ENCODE data around the gene CNTN6. TPM values are rescaled to one million over a fixed set of nuclear protein-coding genes. Genes with fewer than 3 reads are reported as not detected.

Gene CNTN6
- not detected for total RNA-seq

DNA sequence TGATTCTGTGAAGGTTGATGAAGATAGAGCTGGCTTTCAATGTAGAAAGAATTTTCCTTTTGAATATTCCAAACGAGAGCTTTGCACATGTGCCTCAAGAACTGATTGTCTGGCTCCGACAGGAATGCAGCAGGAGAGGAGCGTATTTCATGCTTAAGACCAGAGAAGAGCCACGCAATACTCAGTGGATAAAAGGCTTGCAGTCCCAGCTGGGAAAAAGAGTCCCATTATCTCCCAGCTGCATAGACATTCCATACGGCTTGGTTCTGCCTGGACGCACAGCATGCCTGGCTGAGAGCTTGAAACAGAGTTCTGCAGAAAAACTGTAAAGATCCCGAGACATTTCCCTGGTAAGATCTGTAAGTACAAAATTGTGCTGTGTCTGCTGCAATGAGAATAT is at the start of gene CNTN6:
Gene CNTN6, plus strand, starts transcription at position 254 of the 400 bp plus-strand sequence. CDS start 54,985 bp downstream, outside the sequence.
- H3K36me3 Mint-ChIP-seq: no peaks in the 10 kb centered on the region
- H3K4me3 Mint-ChIP-seq: no peak within 1 kb of the TSS

DNA sequence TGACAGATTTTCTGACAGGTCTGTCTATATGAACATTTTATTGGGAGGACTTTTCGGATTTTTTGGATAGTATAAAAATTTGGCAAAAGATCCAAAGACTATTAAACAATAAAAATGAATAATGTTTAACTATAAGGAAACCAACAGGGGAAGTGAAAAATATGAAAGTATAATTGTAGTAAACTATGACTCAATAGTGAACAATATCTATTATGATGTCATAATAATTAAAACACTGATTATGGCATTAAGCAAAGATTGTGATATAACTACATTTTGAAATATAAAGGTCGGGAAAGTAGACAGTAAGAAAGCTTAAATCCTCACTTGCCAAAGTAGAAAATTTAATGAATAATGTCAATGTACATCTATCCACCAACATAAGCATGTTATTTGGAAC is 44.3 kb upstream of the CNTN6 start:
- H3K36me3 Mint-ChIP-seq: no peaks in the 10 kb centered on the region
- no peak overlapping the region for H3K4me3 Mint-ChIP-seq
- no peak overlapping the region for H3K27ac Mint-ChIP-seq
- DNase-seq: no peak
- no peaks in the 10 kb centered on the region for H3K27me3 Mint-ChIP-seq
- H3K4me1 Mint-ChIP-seq: no peaks in the 10 kb centered on the region
- peaks cover 7% of the 10 kb centered on the region for H3K9me3 Mint-ChIP-seq

More for the DNA sequence above, at the start of gene CNTN6:
- Mint-ChIP-seq H3K27me3 (no peaks in the 10 kb centered on the region), H3K9me3 (no peaks in the 10 kb centered on the region), H3K4me1 (no peaks in the 10 kb centered on the region), H3K27ac (no peak within 1 kb of the TSS)
- DNase-seq: no peak

- Mint-ChIP-seq H3K9me3 (peaks cover 3% of the 10 kb centered on the region), H3K4me3 (no peak overlapping the region), H3K4me1 (no peaks in the 10 kb centered on the region), H3K27ac (no peak overlapping the region), H3K27me3 (no peaks in the 10 kb centered on the region), H3K36me3 (no peaks in the 10 kb centered on the region)
- no peak for DNase-seq
Measured at GRCh38 chr3:1055870-1056269, 37.0 kb upstream of the CNTN6 start.

GRCh38 chr3:1056744-1057143 is 36.1 kb upstream of the CNTN6 start:
- H3K36me3 Mint-ChIP-seq: no peaks in the 10 kb centered on the region
- H3K9me3 Mint-ChIP-seq: peaks cover 3% of the 10 kb centered on the region
- no peak for DNase-seq
- no peaks in the 10 kb centered on the region for H3K4me1 Mint-ChIP-seq
- no peaks in the 10 kb centered on the region for H3K27me3 Mint-ChIP-seq
- no peak overlapping the region for H3K27ac Mint-ChIP-seq
- H3K4me3 Mint-ChIP-seq: no peak overlapping the region

DNA sequence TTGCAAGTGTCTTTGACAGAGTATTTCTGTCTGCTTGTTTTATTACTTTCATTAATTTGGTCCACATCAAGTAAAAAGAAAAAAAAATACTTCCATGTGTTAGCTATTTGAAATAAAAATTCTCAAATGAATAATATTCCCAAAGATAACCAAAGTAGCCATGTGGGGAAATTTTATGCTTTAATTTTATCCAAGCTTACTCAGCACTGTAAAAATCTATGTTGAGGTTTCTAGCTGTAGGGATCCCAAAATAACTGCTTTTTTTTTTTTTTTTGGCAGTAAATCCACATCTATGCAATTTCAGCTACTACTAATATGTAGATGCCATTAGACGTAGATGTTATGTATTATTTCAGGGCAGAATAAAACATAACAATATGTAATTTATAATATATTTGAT is 35.4 kb upstream of the CNTN6 start:
- H3K36me3 Mint-ChIP-seq: no peaks in the 10 kb centered on the region
- no peak for DNase-seq

DNA sequence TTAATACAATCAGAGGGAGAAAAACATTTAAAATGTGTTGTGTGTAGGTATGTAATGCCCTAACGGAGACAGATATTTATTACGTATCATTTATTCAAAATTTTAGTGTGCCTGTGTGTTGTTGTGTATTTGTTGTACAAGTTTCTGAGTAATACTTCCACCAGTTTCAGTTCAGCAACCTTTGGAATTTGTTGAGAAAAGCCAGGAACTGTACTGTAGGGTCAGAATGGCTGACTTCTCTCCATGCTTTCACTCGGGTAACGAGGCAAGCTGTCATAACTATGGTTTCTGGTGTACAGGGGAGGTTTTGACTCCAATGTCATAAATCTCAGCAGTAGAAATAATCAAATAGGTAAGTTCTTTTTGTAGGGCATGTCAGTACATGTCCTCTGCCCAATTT is 23.8 kb upstream of the CNTN6 start:
- no peaks in the 10 kb centered on the region for H3K9me3 Mint-ChIP-seq
- H3K4me1 Mint-ChIP-seq: no peaks in the 10 kb centered on the region
- H3K27me3 Mint-ChIP-seq: no peaks in the 10 kb centered on the region
- H3K27ac Mint-ChIP-seq: no peak overlapping the region
- no peaks in the 10 kb centered on the region for H3K36me3 Mint-ChIP-seq
- no peak overlapping the region for H3K4me3 Mint-ChIP-seq
- DNase-seq: no peak

More for the DNA sequence above, 35.4 kb upstream of the CNTN6 start:
- H3K27me3 Mint-ChIP-seq: no peaks in the 10 kb centered on the region
- H3K4me1 Mint-ChIP-seq: no peaks in the 10 kb centered on the region
- H3K9me3 Mint-ChIP-seq: peaks cover 3% of the 10 kb centered on the region
- no peak overlapping the region for H3K27ac Mint-ChIP-seq
- H3K4me3 Mint-ChIP-seq: no peak overlapping the region

DNA sequence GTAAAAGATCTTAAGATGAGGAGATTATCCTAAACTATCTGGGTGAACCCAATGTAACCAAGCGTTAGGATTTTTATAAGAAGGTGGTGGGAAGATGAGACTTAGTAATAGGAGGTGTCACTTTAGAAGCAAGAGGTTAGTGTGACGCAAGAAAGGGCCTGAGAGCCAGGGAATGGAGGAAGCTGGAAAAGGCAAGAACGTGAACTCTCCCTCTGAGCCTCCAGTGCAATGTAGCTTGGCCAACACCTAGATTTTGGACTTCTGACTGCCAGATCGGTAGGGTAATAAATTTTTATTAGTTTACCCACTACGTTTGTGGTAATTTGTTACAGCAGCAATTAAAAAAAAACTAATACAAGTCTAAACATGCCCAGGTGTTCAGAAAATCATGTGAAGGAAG is 20.8 kb upstream of the CNTN6 start:
- no peaks in the 10 kb centered on the region for H3K4me1 Mint-ChIP-seq
- H3K27ac Mint-ChIP-seq: no peak overlapping the region
- no peaks in the 10 kb centered on the region for H3K9me3 Mint-ChIP-seq
- no peak overlapping the region for H3K4me3 Mint-ChIP-seq
- no peaks in the 10 kb centered on the region for H3K36me3 Mint-ChIP-seq
- no peaks in the 10 kb centered on the region for H3K27me3 Mint-ChIP-seq
- no peak for DNase-seq

DNA sequence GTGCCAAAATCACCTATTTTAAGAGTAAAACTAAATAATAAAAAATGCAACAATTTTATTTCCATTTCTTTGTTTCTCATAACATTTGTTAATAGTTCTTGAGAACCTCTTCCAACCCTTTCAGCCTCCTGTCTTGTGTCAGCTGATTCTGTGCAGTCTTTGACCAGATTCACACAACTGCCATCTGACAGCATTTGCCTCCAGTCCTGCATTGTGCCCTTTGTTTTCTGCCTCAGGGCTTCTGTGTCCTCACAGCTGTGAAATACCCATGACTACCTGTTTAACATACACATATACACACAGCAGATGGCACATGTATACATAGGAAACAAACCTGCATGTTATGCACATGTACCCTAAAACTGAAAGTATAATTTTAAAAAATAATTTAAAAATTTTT is 13.2 kb upstream of the CNTN6 start:
- Mint-ChIP-seq H3K9me3 (no peaks in the 10 kb centered on the region), H3K27me3 (no peaks in the 10 kb centered on the region), H3K27ac (no peak overlapping the region), H3K4me1 (no peaks in the 10 kb centered on the region), H3K36me3 (no peaks in the 10 kb centered on the region), H3K4me3 (no peak overlapping the region)
- no peak for DNase-seq

GRCh38 chr3:1082108-1082507 is 10.7 kb upstream of the CNTN6 start:
- Mint-ChIP-seq H3K27me3 (no peaks in the 10 kb centered on the region), H3K9me3 (no peaks in the 10 kb centered on the region), H3K27ac (no peak overlapping the region), H3K36me3 (no peaks in the 10 kb centered on the region), H3K4me3 (no peak overlapping the region), H3K4me1 (no peaks in the 10 kb centered on the region)
- DNase-seq: no peak

DNA sequence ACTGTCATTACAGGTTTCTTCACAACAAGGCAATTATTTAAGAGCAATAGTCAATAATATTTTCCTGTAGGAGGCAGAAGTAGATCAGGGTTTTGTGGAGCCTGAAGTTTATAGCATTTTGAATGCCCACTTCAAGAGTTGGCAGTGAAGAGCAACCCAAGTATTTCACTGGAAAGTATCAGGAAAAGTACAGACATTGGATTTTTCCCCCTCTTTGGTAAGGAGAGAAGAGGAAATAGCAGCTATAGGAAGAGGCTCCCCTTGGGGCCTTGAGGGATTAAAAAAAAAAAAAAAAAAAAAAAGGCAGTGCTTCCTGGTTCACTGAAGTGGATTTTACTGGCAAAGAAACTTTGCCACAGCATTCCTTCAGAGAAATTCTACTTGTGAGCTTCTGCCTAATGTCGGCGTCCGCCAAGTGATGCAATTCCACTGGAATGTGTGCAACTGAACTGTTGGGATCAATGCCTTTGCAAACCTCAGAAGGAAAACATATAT is 5.7 kb upstream of the CNTN6 start:
- no peaks in the 10 kb centered on the region for H3K4me1 Mint-ChIP-seq
- no peak overlapping the region for H3K4me3 Mint-ChIP-seq
- H3K27me3 Mint-ChIP-seq: no peaks in the 10 kb centered on the region
- no peak overlapping the region for H3K27ac Mint-ChIP-seq
- H3K36me3 Mint-ChIP-seq: no peaks in the 10 kb centered on the region
- DNase-seq: no peak
- H3K9me3 Mint-ChIP-seq: no peaks in the 10 kb centered on the region

DNA sequence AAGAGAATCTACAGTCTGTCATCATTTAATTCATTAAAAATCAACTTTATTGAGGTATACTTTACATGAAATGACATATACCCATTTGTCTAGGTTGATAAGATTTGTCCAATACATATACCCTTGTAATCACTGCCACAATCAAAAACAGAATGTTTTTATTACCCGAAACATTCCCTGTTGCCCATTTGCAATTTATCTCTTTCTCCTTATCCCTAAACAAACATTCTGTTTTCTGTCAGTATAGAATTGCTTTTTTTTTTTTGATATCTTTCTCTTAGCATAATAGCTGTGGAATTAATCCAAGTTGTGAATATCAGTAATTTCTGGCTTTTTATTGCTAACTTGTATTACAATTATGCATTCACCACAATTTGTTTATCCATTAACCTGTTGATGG is 4.3 kb upstream of the CNTN6 start:
- Mint-ChIP-seq H3K27ac (no peak overlapping the region), H3K4me1 (no peaks in the 10 kb centered on the region), H3K36me3 (no peaks in the 10 kb centered on the region), H3K4me3 (no peak overlapping the region), H3K27me3 (no peaks in the 10 kb centered on the region), H3K9me3 (no peaks in the 10 kb centered on the region)
- no peak for DNase-seq

DNA sequence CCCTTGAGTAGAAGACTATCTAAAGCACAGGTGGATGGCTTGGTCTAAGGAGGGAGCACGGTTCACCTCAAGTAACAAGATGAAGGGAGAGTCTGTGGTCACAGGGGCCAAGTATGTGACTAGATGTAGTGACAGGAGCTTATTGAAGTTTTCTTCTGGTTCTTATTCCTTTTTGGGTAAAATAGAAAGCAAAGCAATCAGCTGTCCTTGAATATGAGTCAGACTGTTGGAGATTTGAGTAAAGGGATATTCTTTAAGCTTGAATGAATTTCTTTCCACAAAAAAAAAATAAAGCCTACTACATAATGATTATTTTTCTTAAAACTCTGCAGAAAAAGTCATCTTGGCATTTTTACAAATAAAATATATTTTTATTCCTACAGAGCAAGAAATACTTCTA is 1.5 kb upstream of the CNTN6 start:
- H3K4me1 Mint-ChIP-seq: no peaks in the 10 kb centered on the region
- no peak overlapping the region for H3K27ac Mint-ChIP-seq
- no peaks in the 10 kb centered on the region for H3K36me3 Mint-ChIP-seq
- no peak for DNase-seq
- H3K9me3 Mint-ChIP-seq: no peaks in the 10 kb centered on the region
- H3K27me3 Mint-ChIP-seq: no peaks in the 10 kb centered on the region
- no peak overlapping the region for H3K4me3 Mint-ChIP-seq

GRCh38 chr3:1092061-1092460 is 763 bp upstream of the CNTN6 start:
- Mint-ChIP-seq H3K9me3 (no peaks in the 10 kb centered on the region), H3K27me3 (no peaks in the 10 kb centered on the region), H3K27ac (no peak overlapping the region), H3K4me1 (no peaks in the 10 kb centered on the region), H3K4me3 (no peak overlapping the region), H3K36me3 (no peaks in the 10 kb centered on the region)
- DNase-seq: no peak

DNA sequence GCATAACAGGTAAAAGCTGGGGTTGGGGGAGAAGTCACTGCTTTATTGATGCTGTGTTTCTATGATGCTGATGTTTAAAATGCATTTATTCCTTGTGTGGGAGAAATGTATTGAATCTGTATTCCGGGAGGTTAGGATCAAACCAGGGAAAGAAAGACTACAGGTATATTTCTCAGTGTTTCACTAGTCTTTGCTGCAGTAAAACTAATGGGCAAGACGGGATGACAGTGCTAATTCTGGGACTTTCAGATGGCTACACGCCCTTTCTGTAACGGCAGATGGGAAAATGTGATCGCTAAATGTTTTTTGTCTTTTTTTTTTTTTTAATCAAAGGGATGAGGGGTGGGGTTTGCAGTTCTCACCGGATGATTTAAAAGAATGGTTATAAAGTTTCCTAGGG is 393 bp downstream of the CNTN6 start:
- Mint-ChIP-seq H3K9me3 (no peaks in the 10 kb centered on the region), H3K27ac (no peak overlapping the region), H3K36me3 (no peaks in the 10 kb centered on the region), H3K27me3 (no peaks in the 10 kb centered on the region), H3K4me1 (no peaks in the 10 kb centered on the region), H3K4me3 (no peak overlapping the region)
- DNase-seq: no peak

DNA sequence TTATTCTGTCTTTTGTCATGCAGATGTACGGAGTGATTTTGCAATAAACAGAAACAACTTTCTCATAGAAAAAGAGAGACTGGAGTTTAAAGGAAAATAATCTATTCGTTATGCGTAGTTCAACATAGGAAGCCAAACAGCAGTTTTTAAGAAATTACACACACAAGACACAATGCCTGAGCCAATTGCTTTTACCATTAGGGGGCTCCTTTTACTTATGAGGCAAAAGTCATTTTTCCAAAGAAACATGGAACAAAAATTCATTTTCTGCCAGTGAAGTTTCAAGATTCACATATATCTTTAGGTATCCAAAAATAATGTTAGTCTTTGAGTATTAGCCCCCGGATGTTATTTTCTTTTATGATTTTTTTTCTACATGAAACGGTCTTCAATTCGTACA is 10.7 kb downstream of the CNTN6 start:
- Mint-ChIP-seq H3K36me3 (no peaks in the 10 kb centered on the region), H3K4me1 (no peaks in the 10 kb centered on the region), H3K9me3 (peaks cover 1% of the 10 kb centered on the region), H3K4me3 (no peak overlapping the region), H3K27me3 (no peaks in the 10 kb centered on the region), H3K27ac (no peak overlapping the region)
- DNase-seq: no peak

DNA sequence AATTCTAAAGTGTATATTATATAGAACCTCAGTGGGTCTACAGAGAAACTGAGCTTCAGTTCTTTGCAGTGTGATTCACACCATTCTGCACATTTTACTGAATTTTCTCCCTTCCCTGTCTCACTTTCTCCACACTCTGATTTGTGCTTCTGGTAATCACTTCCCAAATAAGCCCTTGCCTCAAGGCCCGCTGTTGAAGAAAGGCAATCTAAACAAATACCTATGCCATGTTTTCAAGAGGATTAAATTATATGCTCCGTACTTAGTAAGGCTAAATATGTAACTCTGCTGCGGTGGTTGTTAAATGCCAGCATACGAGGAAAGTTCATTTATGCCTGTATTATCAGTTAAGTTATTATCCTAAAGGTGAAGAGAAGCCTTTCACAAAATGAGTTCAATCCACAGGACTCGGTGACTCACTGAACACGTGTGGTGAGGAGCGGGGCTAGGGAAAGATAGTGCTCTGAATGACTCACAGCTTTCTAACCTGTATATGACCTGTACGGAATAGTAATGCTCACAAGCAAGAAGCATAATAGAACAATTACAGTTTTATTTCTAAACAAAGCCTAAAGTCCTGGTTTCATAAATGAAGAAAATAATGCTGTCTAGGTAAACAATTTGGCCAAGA is 25.1 kb downstream of the CNTN6 start:
- Mint-ChIP-seq H3K36me3 (no peaks in the 10 kb centered on the region), H3K9me3 (peaks cover 2% of the 10 kb centered on the region), H3K4me1 (no peaks in the 10 kb centered on the region), H3K4me3 (no peak overlapping the region), H3K27me3 (no peaks in the 10 kb centered on the region), H3K27ac (no peak overlapping the region)
- no peak for DNase-seq

Measured in activated naive CD8-positive, alpha-beta T cell treated with anti-CD3 and anti-CD28 coated beads for 36 hours (primary cell).